ENCODE data around the gene ZBTB32. TPM values are rescaled to one million over a fixed set of nuclear protein-coding genes. Genes with fewer than 3 reads are reported as not detected.

ZBTB32 gene
- total RNA-seq, 4 donors from 2014 or later: not detected

GRCh38 chr19:35669566-35669965 lies 34.8 kb upstream of the ZBTB32 start:
- Histone ChIP-seq H3K36me3 (no peaks in the 10 kb centered on the region), H3K27ac (no peak overlapping the region), H3K9me3 (no peaks in the 10 kb centered on the region), H3K27me3 (peaks cover 20 to 26% (median 26%) of the 10 kb centered on the region in 3 donors), H3K4me3 (no peak overlapping the region), H3K4me1 (no peaks in the 10 kb centered on the region)
- DNase-seq (no peak), ATAC-seq (no peak)
- TF ChIP-seq POLR2A (IDR thresholded peaks at IDR 0.05) (no peak), CTCF (IDR thresholded peaks at IDR 0.05 in 4 of 5, conservative IDR thresholded peaks at IDR 0.05 in 1 of 5) (no peak)
- intact Hi-C loops (cut with DNase I; ENCODE audit: low total_unique reads): no loop called here
- in situ Hi-C loops (cut with MboI; ENCODE audit: low sequenced_read_pairs in 4 of 4): no loop called here

DNA sequence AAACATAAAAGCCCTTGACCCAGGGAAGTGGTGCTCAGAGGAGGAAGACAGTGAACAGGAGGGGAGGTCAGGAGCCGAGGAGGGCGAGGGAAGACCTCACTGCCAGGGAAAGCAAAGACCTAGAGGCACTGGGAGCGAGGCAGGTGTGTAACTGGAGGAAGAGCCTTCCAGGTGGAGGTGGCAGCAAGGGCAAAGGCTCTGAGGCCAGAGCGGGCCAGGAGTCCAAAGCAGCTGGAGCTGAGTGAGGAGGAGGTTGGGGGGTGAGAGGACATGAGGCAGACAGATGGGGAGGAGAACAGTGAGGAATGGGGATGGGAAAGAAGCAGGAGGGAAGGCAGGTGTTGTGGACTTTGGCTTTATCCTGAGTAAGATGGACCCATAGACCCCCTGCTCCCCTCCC lies 34.4 kb upstream of the ZBTB32 start:
- H3K4me3 ChIP-seq: no peak overlapping the region
- intact Hi-C loops (cut with DNase I; ENCODE audit: low total_unique reads) (no loop called here), in situ Hi-C loops (cut with MboI; ENCODE audit: low sequenced_read_pairs in 4 of 4) (no loop called here)
- no peaks in the 10 kb centered on the region for H3K36me3 ChIP-seq
- no peaks in the 10 kb centered on the region for H3K4me1 ChIP-seq
- H3K27me3 ChIP-seq: peaks cover 20 to 27% (median 26%) of the 10 kb centered on the region in 3 donors
- DNase-seq (no peak), ATAC-seq (no peak)
- TF ChIP-seq CTCF (IDR thresholded peaks at IDR 0.05 in 4 of 5, conservative IDR thresholded peaks at IDR 0.05 in 1 of 5): no peak
- TF ChIP-seq POLR2A (IDR thresholded peaks at IDR 0.05): no peak
- H3K27ac ChIP-seq: no peak overlapping the region
- H3K9me3 ChIP-seq: no peaks in the 10 kb centered on the region

- in situ Hi-C loops (cut with MboI; ENCODE audit: low sequenced_read_pairs in 4 of 4) (no loop called here), intact Hi-C loops (cut with DNase I; ENCODE audit: low total_unique reads) (no loop called here)
- Histone ChIP-seq H3K27me3 (peaks cover 20 to 27% (median 26%) of the 10 kb centered on the region in 3 donors), H3K4me1 (no peaks in the 10 kb centered on the region), H3K36me3 (no peaks in the 10 kb centered on the region), H3K27ac (no peak overlapping the region), H3K9me3 (no peaks in the 10 kb centered on the region), H3K4me3 (no peak overlapping the region)
- DNase-seq (no peak), ATAC-seq (no peak)
- TF ChIP-seq CTCF (IDR thresholded peaks at IDR 0.05 in 4 of 5, conservative IDR thresholded peaks at IDR 0.05 in 1 of 5) (no peak), POLR2A (IDR thresholded peaks at IDR 0.05) (no peak)
Observed at GRCh38 chr19:35670686-35671085, 33.7 kb upstream of the ZBTB32 start.

GRCh38 chr19:35671818-35672217 lies 32.5 kb upstream of the ZBTB32 start:
- ATAC-seq (no peak), DNase-seq (no peak)
- no peak overlapping the region for H3K27ac ChIP-seq
- H3K36me3 ChIP-seq: no peaks in the 10 kb centered on the region
- intact Hi-C loops (cut with DNase I; ENCODE audit: low total_unique reads) (no loop called here), in situ Hi-C loops (cut with MboI; ENCODE audit: low sequenced_read_pairs in 4 of 4) (no loop called here)
- no peaks in the 10 kb centered on the region for H3K4me1 ChIP-seq
- peaks cover 20 to 27% (median 26%) of the 10 kb centered on the region in 3 donors for H3K27me3 ChIP-seq
- H3K4me3 ChIP-seq: no peak overlapping the region
- H3K9me3 ChIP-seq: no peaks in the 10 kb centered on the region
- TF ChIP-seq POLR2A (IDR thresholded peaks at IDR 0.05): no peak
- TF ChIP-seq CTCF (IDR thresholded peaks at IDR 0.05 in 4 of 5, conservative IDR thresholded peaks at IDR 0.05 in 1 of 5): no peak

DNA sequence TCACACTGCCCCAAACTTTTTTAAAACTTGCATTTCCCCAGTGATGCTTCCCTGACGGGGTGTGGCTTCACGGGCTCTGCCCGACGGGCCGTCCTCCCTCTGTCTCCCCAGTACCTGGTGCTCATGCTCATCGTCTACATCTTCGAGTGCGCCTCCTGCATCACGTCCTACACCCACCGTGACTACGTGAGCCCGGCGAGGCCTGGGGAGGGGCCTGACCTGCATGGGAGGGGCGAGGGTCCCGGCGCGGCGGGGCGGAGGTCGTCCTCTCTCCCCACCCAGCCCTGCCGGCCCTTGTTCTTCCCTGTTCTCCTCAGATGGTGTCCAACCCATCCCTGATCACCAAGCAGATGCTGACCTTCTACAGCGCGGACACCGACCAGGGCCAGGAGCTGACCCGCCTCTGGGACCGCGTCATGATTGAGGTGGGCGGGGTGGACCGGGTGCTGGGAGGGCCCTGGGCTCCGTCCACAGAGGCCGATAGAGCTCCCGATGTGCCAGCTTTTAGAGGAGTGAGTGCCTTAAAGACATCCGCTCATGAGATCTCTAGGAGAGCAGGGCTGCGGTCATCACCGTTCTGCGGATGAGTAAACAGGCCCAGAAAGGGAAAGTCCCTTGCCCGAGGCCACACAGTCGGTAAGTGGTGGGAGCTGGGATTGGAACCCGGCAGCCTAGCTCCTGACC lies 31.1 kb upstream of the ZBTB32 start:
- no peak for DNase-seq
- Histone ChIP-seq H3K4me1 (no peaks in the 10 kb centered on the region), H3K4me3 (peak overlapping the region; percentile 8 to 38 (median 25)), H3K9me3 (no peaks in the 10 kb centered on the region), H3K27me3 (peaks cover 20 to 27% (median 26%) of the 10 kb centered on the region in 3 donors), H3K27ac (no peak overlapping the region), H3K36me3 (no peaks in the 10 kb centered on the region)
- in situ Hi-C loops (cut with MboI; ENCODE audit: low sequenced_read_pairs in 4 of 4): no loop called here
- intact Hi-C loops (cut with DNase I; ENCODE audit: low total_unique reads): no loop called here
- TF ChIP-seq POLR2A (IDR thresholded peaks at IDR 0.05) (no peak), CTCF (IDR thresholded peaks at IDR 0.05 in 4 of 5, conservative IDR thresholded peaks at IDR 0.05 in 1 of 5) (no peak)
- no peak for ATAC-seq
